GM12892 (cell line): ENCODE results near the gene ZWINT.

Source experiments
- POLR2A ChIP-seq: IDR thresholded peaks from 2 replicates; pipeline ENCODE4 v1.6.1; 2011; ENCODE audit warnings: low read depth, low read length, control low read depth
- POLR2AphosphoS5 ChIP-seq: IDR thresholded peaks from 2 replicates; pipeline ENCODE4 v1.6.1; 2011; ENCODE audit warnings: low read depth, low read length, control low read depth
- TAF1 ChIP-seq: IDR thresholded peaks from 2 replicates; pipeline ENCODE4 v1.6.1; 2011; ENCODE audit warnings: low read depth, mild to moderate bottlenecking, control low read depth, low read length, borderline replicate concordance

- TF ChIP-seq POLR2AphosphoS5 (no peak), POLR2A (no peak), TAF1 (no peak)
These were observed 31.1 kb downstream of the ZWINT start for GRCh38 chr10:56329961-56330360.
